A549 (cell line): Measurements from ENCODE around the gene SLC16A2. TPM values are rescaled to one million over a fixed set of nuclear protein-coding genes. Genes with fewer than 3 reads are reported as not detected.
A peak's percentile ranks its signal among the peaks of the same experiment; 100 is the strongest.

Source experiments
- ATAC-seq, 2 experiments: fragments of 200-7000 bp in 1 of 2; fragments of >200 bp in 1 of 2; cut with Nextera tagmentation in 1 of 2; cut with Tn5 transposase in 1 of 2; 3 replicates each; pipeline versions ENCODE4 v1.8.0 to v1.9.1; 2018 to 2020; ENCODE audit warnings: mild to moderate bottlenecking in 1 of 2, moderate library complexity in 1 of 2
- CTCF ChIA-PET: fragments of 300-600 bp; sonication (Branson Sonifier 250); formaldehyde crosslinking; extraction: SDS; loops from one replicate; lab custom pipeline; 2021; ENCODE audit warnings: antibody characterized with exemption, inconsistent platforms; lab: Yijun Ruan, JAX
- POLR2A ChIA-PET: fragments of 350-600 bp; formaldehyde crosslinking; extraction: SDS; loops from one replicate; lab custom pipeline; 2021; ENCODE audit warnings: antibody characterized with exemption, inconsistent platforms; lab: Yijun Ruan, JAX
- DNase-seq, 2 experiments: peaks; one replicate each; pipeline versions ENCODE4 v3.0.0 to v3.0.0-alpha.2; 2011 to 2016; ENCODE audit warnings: low read depth in 1 of 2, low spot score in 1 of 2
- FAIRE-seq: peaks from 2 replicates; lab custom pipeline; 2011; peaks lifted over from hg19 to GRCh38; lab: Jason Lieb, UNC
- H3K27ac ChIP-seq, 2 experiments: fragments of >200 bp; sonication (Bioruptor Twin); formaldehyde crosslinking; 3 replicates each; pipeline ENCODE4 v1.5.1; 2016 to 2017
- H3K4me1 ChIP-seq: fragments of >200 bp; sonication (Bioruptor Twin); formaldehyde crosslinking; 3 replicates; pipeline ENCODE4 v1.6.1; 2016
- H3K4me2 ChIP-seq: fragments of >200 bp; sonication (Bioruptor Twin); formaldehyde crosslinking; 3 replicates; pipeline ENCODE4 v1.6.1; 2016
- H3K4me3 ChIP-seq: fragments of >200 bp; sonication (Bioruptor Twin); formaldehyde crosslinking; 3 replicates; pipeline ENCODE4 v1.5.1; 2016
- H3K9me3 ChIP-seq: fragments of >200 bp; sonication (Bioruptor Twin); formaldehyde crosslinking; 3 replicates; pipeline ENCODE4 v1.6.1; 2016
- CBX8 ChIP-seq: fragments of 200-600 bp; sonication (generic); IDR thresholded peaks from 2 replicates; pipeline ENCODE4 v1.6.1; 2016
- CHD2 ChIP-seq: fragments of 150-350 bp; IDR thresholded peaks from 2 replicates; pipeline ENCODE4 v1.6.1; 2014; ENCODE audit warnings: low read length; ENCODE audit not compliant: partially characterized antibody
- E2F6 ChIP-seq: IDR thresholded peaks from 2 replicates; pipeline ENCODE4 v1.6.1; 2012; ENCODE audit warnings: low read depth, borderline replicate concordance
- EHF ChIP-seq: fragments of 250-450 bp; sonication (Bioruptor Pico); IDR thresholded peaks from 2 replicates; pipeline ENCODE4 v1.5.0; 2020; ENCODE audit warnings: mild to moderate bottlenecking
- EP300 ChIP-seq, 2 experiments: fragments of >200 bp; sonication (Bioruptor Twin); formaldehyde crosslinking; IDR thresholded peaks; 2 replicates in 1 of 2; 3 replicates in 1 of 2; pipeline ENCODE4 v1.6.1; 2016 to 2017
- FOSB ChIP-seq: fragments of 250-450 bp; sonication (Bioruptor Pico); IDR thresholded peaks from 2 replicates; pipeline ENCODE4 v1.5.0; 2020; ENCODE audit warnings: mild to moderate bottlenecking, moderate library complexity
- FOSL2 ChIP-seq, 2 experiments: fragments of 450-650 bp in 1 of 2; fragments of >200 bp in 1 of 2; sonication (Bioruptor Twin) in 1 of 2; formaldehyde crosslinking; IDR thresholded peaks; 2 replicates each; pipeline versions ENCODE4 v1.5.0 to v1.6.1; 2016 to 2020; ENCODE audit warnings: mild to moderate bottlenecking in 1 of 2, moderate library complexity in 1 of 2
- GATA3 ChIP-seq: IDR thresholded peaks from 2 replicates; pipeline ENCODE4 v1.6.1; 2012; ENCODE audit warnings: borderline replicate concordance
- HEYL ChIP-seq: fragments of 250-450 bp; sonication (Bioruptor Pico); IDR thresholded peaks from 2 replicates; pipeline ENCODE4 v1.8.0; 2021; ENCODE audit warnings: mild to moderate bottlenecking, moderate library complexity
- HMGXB4 ChIP-seq: fragments of 250-450 bp; sonication (Bioruptor Pico); IDR thresholded peaks from 2 replicates; pipeline ENCODE4 v1.5.0; 2021; ENCODE audit warnings: mild to moderate bottlenecking, moderate library complexity, borderline replicate concordance
- HOXB13 ChIP-seq: fragments of 250-450 bp; sonication (Bioruptor Pico); IDR thresholded peaks from 2 replicates; pipeline ENCODE4 v1.5.0; 2020; ENCODE audit warnings: low read depth, mild to moderate bottlenecking, moderate library complexity
- KDM1A ChIP-seq: fragments of 200-600 bp; sonication (generic); IDR thresholded peaks from 2 replicates; pipeline ENCODE4 v1.6.1; 2016; ENCODE audit warnings: low read depth, mild to moderate bottlenecking
- KDM5A ChIP-seq: fragments of 200-600 bp; sonication (generic); IDR thresholded peaks from 2 replicates; pipeline ENCODE4 v1.6.1; 2016; ENCODE audit warnings: antibody characterized with exemption, mild to moderate bottlenecking
- MAFK ChIP-seq: fragments of 450-650 bp; IDR thresholded peaks from 2 replicates; pipeline ENCODE4 v1.6.1; 2014; ENCODE audit not compliant: partially characterized antibody
- MAX ChIP-seq: IDR thresholded peaks from 2 replicates; pipeline ENCODE4 v1.6.1; 2012
- MAZ ChIP-seq: fragments of 150-350 bp; IDR thresholded peaks from 2 replicates; pipeline ENCODE4 v1.6.1; 2014; ENCODE audit warnings: antibody characterized with exemption, low read depth, low read length, borderline replicate concordance
- MYC ChIP-seq: IDR thresholded peaks from 2 replicates; pipeline ENCODE4 v1.6.1; 2012; ENCODE audit warnings: mild to moderate bottlenecking, inconsistent platforms, low read length, improper control_type of control experiment, borderline replicate concordance
- NFE2L2 ChIP-seq: fragments of 150-350 bp; conservative IDR thresholded peaks from 2 replicates; pipeline ENCODE4 v1.6.1; 2014; ENCODE audit warnings: low read length
- NR3C1 ChIP-seq: fragments of >200 bp; sonication (Bioruptor Twin); formaldehyde crosslinking; IDR thresholded peaks from 3 replicates; pipeline ENCODE4 v1.6.1; 2017
- PBX3 ChIP-seq: IDR thresholded peaks from 2 replicates; pipeline ENCODE4 v1.6.1; 2012
- POLR2AphosphoS2 ChIP-seq: conservative IDR thresholded peaks from 2 replicates; pipeline ENCODE4 v1.6.1; 2012; ENCODE audit warnings: low read length, improper control_type of control experiment, inconsistent platforms
- RFX5 ChIP-seq: fragments of 450-650 bp; IDR thresholded peaks from 2 replicates; pipeline ENCODE4 v1.7.1; 2014; ENCODE audit warnings: antibody characterized with exemption, mild to moderate bottlenecking, moderate library complexity
- SREBF2 ChIP-seq: fragments of 450-650 bp; IDR thresholded peaks from 2 replicates; pipeline ENCODE4 v1.6.1; 2014; ENCODE audit warnings: mild to moderate bottlenecking, moderate library complexity
- TP53 ChIP-seq: fragments of 250-450 bp; sonication (Bioruptor Pico); IDR thresholded peaks from 2 replicates; pipeline ENCODE4 v1.5.0; 2021; ENCODE audit warnings: mild to moderate bottlenecking, moderate library complexity
- ZC3H11A ChIP-seq: fragments of 450-650 bp; IDR thresholded peaks from 2 replicates; pipeline ENCODE4 v1.6.1; 2014; ENCODE audit warnings: antibody characterized with exemption, mild to moderate bottlenecking
- ZFP36 ChIP-seq: fragments of 450-650 bp; IDR thresholded peaks from 2 replicates; pipeline ENCODE4 v1.6.1; 2014; ENCODE audit warnings: borderline replicate concordance; ENCODE audit not compliant: partially characterized antibody
- ZSCAN20 ChIP-seq: fragments of 250-450 bp; sonication (Bioruptor Pico); IDR thresholded peaks from 2 replicates; pipeline ENCODE4 v1.8.0; 2022; ENCODE audit warnings: mild to moderate bottlenecking, moderate library complexity
- WGBS: methylation state at CpG from one replicate; pipeline ENCODE4 v1.1.6; 2017; ENCODE audit errors: missing lambda C conversion rate; 5-methylcytosine and 5-hydroxymethylcytosine counted together
- polyA plus RNA-seq, 4 experiments: library from polyadenylated mRNA; depleted of rRNA in 3 of 4; stranded (reverse); fragments of >200 nt; fragmentation: RNase III in 1 of 4; extraction: RNeasy Plus Mini Kit Qiagen cat#74134 plus additional on column Dnase treatment in 1 of 4; gene quantifications; 2 replicates in 3 of 4; 3 replicates in 1 of 4; pipeline ENCODE4 v1.2.3, GENCODE V29; 2011 to 2017

SLC16A2 gene
- polyA plus RNA-seq, 2 of the 4 experiments (the other 2 are of a cell fraction): 9.7 to 19.2 TPM

GRCh38 chrX:74506317-74507115 is 85.2 kb downstream of the SLC16A2 start:
- no peak overlapping the region for H3K4me2 ChIP-seq
- CTCF ChIA-PET: no interaction called here
- ATAC-seq (no peak), DNase-seq (no peak), FAIRE-seq (no peak)
- 79% methylated on average over 8 of the region's 8 CpGs for WGBS
- no peak overlapping the region for H3K4me3 ChIP-seq
- H3K27ac ChIP-seq: no peak overlapping the region
- POLR2A ChIA-PET: no interaction called here
- no peaks in the 10 kb centered on the region for H3K9me3 ChIP-seq
- TF ChIP-seq CHD2 (no peak), ZC3H11A (peak; percentile 54), NFE2L2 (no peak), EHF (CRISPR knock-in tag) (no peak)
- H3K4me1 ChIP-seq: no peaks in the 10 kb centered on the region

- H3K4me1 ChIP-seq: no peaks in the 10 kb centered on the region
- FAIRE-seq (no peak), DNase-seq (no peak), ATAC-seq (no peak)
- H3K4me3 ChIP-seq: no peak overlapping the region
- CTCF ChIA-PET: no interaction called here
- no peak overlapping the region for H3K4me2 ChIP-seq
- H3K27ac ChIP-seq: no peak overlapping the region
- WGBS: 93% methylated on average over 4 of the region's 4 CpGs
- POLR2A ChIA-PET: no interaction called here
- no peak for TF ChIP-seq CHD2
- no peak for TF ChIP-seq SREBF2
- no peak for TF ChIP-seq GATA3
- TF ChIP-seq MAX: no peak
- TF ChIP-seq EP300 (IDR thresholded peaks at IDR 0.05): no peak
- TF ChIP-seq HMGXB4: no peak
- no peak for TF ChIP-seq ZFP36
- H3K9me3 ChIP-seq: no peaks in the 10 kb centered on the region
Measured at GRCh38 chrX:74507191-74507590, 85.9 kb downstream of the SLC16A2 start.

GRCh38 chrX:74509989-74510388 is 88.7 kb downstream of the SLC16A2 start:
- TF ChIP-seq FOSB (CRISPR knock-in tag) (no peak), GATA3 (no peak), MAZ (no peak)
- Histone ChIP-seq H3K9me3 (no peaks in the 10 kb centered on the region), H3K4me1 (no peaks in the 10 kb centered on the region), H3K27ac (no peak overlapping the region), H3K4me3 (no peak overlapping the region), H3K4me2 (no peak overlapping the region)
- ChIA-PET POLR2A (no interaction called here), CTCF (interaction anchor here (1.6 kb wide), 1 partner anchor 13 kb away, joined by 3 read pairs; no protein-coding TSS in a partner anchor)
- DNase-seq: no peak
- no peak for ATAC-seq
- FAIRE-seq: no peak

GRCh38 chrX:74510401-74510800 is 89.1 kb downstream of the SLC16A2 start:
- H3K4me2 ChIP-seq: no peak overlapping the region
- CTCF ChIA-PET: interaction anchor here (1.6 kb wide), 1 partner anchor 13 kb away, joined by 3 read pairs; no protein-coding TSS in a partner anchor
- H3K4me3 ChIP-seq: no peak overlapping the region
- FAIRE-seq (no peak), DNase-seq (no peak), ATAC-seq (no peak)
- no peak overlapping the region for H3K27ac ChIP-seq
- no peaks in the 10 kb centered on the region for H3K4me1 ChIP-seq
- no peaks in the 10 kb centered on the region for H3K9me3 ChIP-seq
- POLR2A ChIA-PET: no interaction called here
- no peak for TF ChIP-seq PBX3
- no peak for TF ChIP-seq NFE2L2
- no peak for TF ChIP-seq MYC
- no peak for TF ChIP-seq RFX5
- TF ChIP-seq HEYL (CRISPR knock-in tag): no peak
- no peak for TF ChIP-seq POLR2AphosphoS2
- TF ChIP-seq SREBF2: no peak
- no peak for TF ChIP-seq NR3C1
- no peak for TF ChIP-seq FOSB (CRISPR knock-in tag)
- no peak for TF ChIP-seq KDM5A
- no peak for TF ChIP-seq HOXB13 (CRISPR knock-in tag)
- no peak for TF ChIP-seq MAFK
- no peak for TF ChIP-seq ZFP36
- TF ChIP-seq E2F6: no peak
- TF ChIP-seq KDM1A: no peak
- TF ChIP-seq CBX8: no peak
- TF ChIP-seq TP53 (CRISPR knock-in tag): no peak
- TF ChIP-seq FOSL2 (IDR thresholded peaks at IDR 0.05): no peak
- TF ChIP-seq FOSL2 (CRISPR knock-in tag; IDR thresholded peaks at IDR 0.05): no peak
- TF ChIP-seq ZSCAN20 (CRISPR knock-in tag): no peak
